22Rv1 (cell line): ENCODE measurements around the gene SPSB1.

Experiments used
- H3K27ac ChIP-seq: fragments of 450-650 bp; 2 replicates; pipeline ENCODE4 v1.5.1; 2017
- ZFX ChIP-seq: fragments of 450-650 bp; IDR thresholded peaks from 2 replicates; pipeline ENCODE4 v1.6.1; 2017; ENCODE audit warnings: antibody characterized with exemption, borderline replicate concordance
- TF ChIP-seq, protein P1 (sequence below): fragments of 450-650 bp; IDR thresholded peaks from 2 replicates; pipeline ENCODE4 v1.5.1; 2017; ENCODE audit warnings: mild to moderate bottlenecking

The SPSB1 gene

DNA sequence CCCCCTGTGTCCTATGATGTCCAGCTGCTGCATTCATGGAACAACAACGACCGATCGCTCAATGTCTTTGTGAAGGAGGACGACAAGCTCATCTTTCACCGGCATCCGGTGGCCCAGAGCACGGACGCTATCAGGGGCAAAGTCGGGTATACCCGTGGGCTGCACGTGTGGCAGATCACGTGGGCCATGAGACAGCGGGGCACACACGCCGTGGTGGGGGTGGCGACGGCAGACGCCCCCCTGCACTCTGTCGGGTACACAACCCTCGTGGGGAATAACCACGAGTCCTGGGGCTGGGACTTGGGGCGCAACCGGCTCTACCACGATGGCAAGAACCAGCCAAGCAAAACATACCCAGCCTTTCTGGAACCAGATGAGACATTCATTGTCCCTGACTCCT is 63.3 kb downstream of the SPSB1 start:
- no peak for TF ChIP-seq ZFX
- TF ChIP-seq, protein P1, sequence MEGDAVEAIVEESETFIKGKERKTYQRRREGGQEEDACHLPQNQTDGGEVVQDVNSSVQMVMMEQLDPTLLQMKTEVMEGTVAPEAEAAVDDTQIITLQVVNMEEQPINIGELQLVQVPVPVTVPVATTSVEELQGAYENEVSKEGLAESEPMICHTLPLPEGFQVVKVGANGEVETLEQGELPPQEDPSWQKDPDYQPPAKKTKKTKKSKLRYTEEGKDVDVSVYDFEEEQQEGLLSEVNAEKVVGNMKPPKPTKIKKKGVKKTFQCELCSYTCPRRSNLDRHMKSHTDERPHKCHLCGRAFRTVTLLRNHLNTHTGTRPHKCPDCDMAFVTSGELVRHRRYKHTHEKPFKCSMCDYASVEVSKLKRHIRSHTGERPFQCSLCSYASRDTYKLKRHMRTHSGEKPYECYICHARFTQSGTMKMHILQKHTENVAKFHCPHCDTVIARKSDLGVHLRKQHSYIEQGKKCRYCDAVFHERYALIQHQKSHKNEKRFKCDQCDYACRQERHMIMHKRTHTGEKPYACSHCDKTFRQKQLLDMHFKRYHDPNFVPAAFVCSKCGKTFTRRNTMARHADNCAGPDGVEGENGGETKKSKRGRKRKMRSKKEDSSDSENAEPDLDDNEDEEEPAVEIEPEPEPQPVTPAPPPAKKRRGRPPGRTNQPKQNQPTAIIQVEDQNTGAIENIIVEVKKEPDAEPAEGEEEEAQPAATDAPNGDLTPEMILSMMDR = no peak
- H3K27ac ChIP-seq = no peak overlapping the region

DNA sequence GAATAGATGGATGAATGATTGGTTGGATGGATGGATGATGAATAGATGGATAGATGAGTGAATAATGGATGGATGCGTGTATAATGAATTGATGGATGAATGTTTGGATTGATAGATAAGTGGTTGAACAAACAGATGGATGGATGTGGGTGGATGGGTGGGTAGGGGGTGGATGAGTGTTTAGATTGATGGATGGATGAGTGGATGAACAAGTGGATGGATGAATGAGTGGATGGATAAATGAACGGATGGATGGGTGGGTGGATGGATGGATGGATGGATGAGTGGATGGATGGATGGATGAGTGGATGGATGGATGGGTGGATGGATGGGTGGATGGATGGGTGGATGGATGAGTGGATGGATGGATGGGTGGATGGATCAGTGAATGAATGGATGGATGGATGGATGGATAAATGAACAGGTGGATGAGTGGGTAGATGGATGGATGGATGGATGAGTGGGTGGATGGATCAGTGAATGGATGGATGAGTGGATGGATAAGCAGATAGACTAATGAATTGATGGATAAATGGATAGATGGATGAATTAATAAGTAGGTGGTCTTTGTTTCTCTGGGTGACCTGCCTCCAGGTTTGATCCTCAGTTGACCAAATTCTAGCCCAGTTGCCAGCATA is 64.3 kb downstream of the SPSB1 start:
- H3K27ac ChIP-seq = no peak overlapping the region
- TF ChIP-seq, protein P1 = no peak
- TF ChIP-seq ZFX = no peak

DNA sequence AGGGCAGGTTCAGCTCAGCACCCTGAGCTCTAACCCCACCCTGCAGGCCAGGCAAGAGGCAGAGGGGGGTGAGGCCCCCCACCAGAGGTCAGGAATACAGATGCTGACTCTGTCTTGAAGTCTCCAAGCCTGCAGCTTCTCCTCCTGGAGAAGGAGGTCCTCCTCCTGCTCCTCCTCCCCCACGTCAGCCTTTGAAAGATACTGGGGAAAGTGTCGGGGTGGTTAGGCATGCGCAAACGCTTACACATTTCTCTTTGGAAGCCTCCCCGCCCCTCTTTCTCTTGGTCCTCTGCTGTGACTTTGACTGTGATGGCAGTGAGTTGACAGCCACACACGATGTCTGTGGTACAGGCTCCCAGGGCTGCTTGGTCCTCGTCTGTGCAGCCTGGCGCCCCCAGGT is 65.3 kb downstream of the SPSB1 start:
- TF ChIP-seq, protein P1 = no peak
- TF ChIP-seq ZFX = no peak
- H3K27ac ChIP-seq = no peak overlapping the region

DNA sequence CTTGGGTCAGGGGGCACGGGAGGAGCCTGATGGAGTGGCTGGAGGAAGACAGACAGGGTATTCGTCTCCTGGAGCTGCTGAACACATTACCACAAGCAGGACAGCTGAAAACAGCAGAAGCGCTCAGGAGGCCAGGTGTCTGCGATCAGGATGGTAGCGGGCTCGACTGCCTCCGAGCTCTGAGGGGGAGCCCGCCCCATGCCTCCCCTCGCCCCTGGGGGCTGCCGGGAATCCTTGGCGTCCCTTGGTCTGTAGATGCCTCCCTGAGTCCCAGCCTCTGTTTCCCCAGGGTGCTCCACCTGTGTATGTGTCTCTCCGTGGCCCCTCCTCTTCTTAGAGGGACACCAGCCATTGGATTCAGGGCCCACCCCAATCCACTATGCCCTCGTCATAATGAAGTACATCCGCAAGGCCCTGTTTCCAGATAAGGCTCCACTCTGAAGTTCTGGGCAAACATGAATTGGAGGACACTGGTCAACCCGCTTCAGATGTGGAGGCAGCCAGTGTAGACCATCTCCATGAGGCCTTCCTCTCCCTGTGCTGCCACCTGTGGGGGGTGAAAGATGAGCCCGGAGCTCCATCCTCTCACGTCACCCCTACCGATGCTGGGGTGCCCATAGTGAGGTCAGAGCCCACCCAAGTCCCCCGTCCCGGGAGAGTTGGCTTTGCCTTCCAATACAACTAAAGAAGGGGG is 67.8 kb downstream of the SPSB1 start:
- H3K27ac ChIP-seq = no peak overlapping the region
- TF ChIP-seq ZFX = no peak
- TF ChIP-seq, protein P1 = no peak

DNA sequence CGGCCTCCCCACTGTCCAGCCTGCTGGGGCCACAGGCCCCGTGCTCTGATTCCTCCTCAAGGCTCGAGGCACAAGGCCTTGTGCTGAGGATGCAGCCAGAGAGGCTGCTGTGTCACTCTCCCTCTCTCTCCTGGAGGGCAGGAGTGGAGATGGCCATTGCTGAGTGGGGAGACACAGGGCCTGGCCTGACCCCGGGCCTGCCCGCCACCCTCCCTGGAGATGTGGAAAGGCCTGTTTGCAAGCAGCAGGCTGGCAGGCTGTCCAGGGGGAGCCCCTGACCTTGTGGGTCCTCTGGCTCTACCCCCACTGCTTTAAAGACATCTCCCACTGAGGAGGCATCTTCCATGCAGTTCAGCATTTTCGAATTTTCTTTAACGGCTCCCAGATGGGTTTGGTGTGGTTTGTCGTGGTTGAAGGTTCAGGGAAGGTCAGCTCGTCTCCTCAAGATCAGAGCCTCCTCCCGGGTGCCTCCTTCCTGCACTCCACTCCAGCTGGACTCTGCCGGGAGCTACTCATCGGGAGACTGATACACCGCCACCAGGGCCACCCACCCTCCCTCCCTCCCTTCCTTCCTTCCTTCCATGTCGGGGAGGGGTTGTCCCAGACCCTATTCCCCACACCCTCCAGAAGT is 69.1 kb downstream of the SPSB1 start:
- no peak overlapping the region for H3K27ac ChIP-seq
- TF ChIP-seq, protein P1 = no peak
- TF ChIP-seq ZFX = no peak

DNA sequence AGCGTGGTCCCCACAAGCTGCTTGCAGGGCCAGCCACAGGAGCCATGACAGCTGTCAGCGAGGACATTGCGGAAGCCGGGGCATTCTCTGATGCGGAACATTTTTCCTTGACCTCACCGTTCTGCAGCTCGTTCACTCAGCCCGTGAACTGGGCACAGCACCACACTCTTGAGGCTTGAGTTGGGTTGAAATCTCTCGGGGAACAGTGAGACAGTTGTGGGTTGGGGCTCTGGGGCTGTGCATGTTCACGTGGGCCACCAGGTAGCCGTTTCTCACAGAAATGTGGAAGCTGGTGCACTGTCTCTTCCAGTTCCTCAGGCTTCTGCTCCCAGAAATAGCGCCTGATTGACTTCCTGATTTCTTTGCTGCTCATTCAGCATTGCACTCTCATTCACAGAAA is 69.8 kb downstream of the SPSB1 start:
- H3K27ac ChIP-seq = no peak overlapping the region
- TF ChIP-seq, protein P1 = no peak
- no peak for TF ChIP-seq ZFX

DNA sequence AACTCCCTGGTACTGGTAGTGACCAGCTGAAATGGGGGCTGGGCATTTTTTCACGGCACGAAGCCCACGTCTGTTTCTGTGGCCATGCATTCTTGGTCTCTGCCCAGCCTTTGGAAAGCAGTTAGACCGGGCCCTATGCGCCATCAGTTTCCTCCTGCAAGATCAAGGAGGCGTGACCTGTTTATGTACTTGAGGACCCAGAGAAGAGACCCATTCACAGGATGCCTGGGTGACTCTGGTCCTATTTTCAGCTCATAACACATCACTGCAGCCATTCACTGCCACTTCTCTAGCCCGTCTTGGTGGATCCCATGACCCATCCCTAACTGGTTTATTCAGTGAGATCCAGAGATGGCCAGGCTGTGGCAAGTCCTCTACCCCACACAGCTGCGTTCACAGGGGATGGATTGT is 70.4 kb downstream of the SPSB1 start:
- TF ChIP-seq, protein P1 = no peak
- TF ChIP-seq ZFX = no peak
- no peak overlapping the region for H3K27ac ChIP-seq
